Loucy (cell line): Measurements from ENCODE around the gene ZCWPW1.
"Not testable (repeated sequence)": the region's sequence is repeated elsewhere in the genome, so short reads cannot be mapped to it uniquely, and the experiment has no call there.

ENCODE experiments used
- EZH2phosphoT487 ChIP-seq: fragments of 200-600 bp; IDR thresholded peaks from 2 replicates; pipeline ENCODE4 v1.6.1; 2018; ENCODE audit warnings: antibody characterized with exemption, mild to moderate bottlenecking, moderate library complexity, borderline replicate concordance
- TF ChIP-seq, protein P1 (sequence below): fragments of 200-600 bp; sonication (generic); conservative IDR thresholded peaks from 2 replicates; pipeline ENCODE4 v1.5.1; 2014; ENCODE audit warnings: mild to moderate bottlenecking, antibody characterized with exemption, low read length

- TF ChIP-seq, protein P1, sequence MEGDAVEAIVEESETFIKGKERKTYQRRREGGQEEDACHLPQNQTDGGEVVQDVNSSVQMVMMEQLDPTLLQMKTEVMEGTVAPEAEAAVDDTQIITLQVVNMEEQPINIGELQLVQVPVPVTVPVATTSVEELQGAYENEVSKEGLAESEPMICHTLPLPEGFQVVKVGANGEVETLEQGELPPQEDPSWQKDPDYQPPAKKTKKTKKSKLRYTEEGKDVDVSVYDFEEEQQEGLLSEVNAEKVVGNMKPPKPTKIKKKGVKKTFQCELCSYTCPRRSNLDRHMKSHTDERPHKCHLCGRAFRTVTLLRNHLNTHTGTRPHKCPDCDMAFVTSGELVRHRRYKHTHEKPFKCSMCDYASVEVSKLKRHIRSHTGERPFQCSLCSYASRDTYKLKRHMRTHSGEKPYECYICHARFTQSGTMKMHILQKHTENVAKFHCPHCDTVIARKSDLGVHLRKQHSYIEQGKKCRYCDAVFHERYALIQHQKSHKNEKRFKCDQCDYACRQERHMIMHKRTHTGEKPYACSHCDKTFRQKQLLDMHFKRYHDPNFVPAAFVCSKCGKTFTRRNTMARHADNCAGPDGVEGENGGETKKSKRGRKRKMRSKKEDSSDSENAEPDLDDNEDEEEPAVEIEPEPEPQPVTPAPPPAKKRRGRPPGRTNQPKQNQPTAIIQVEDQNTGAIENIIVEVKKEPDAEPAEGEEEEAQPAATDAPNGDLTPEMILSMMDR = not testable (repeated sequence)
- TF ChIP-seq EZH2phosphoT487 = not testable (repeated sequence)
Measured at GRCh38 chr7:100439244-100439643, 10.7 kb upstream of the ZCWPW1 start.
